K562 (cell line): ENCODE measurements around the gene NR5A2. TPM values are rescaled to one million over a fixed set of nuclear protein-coding genes. Genes with fewer than 3 reads are reported as not detected.

Experiments
- ATAC-seq: fragments of 200-7000 bp; cut with Tn5 transposase; 3 replicates; pipeline ENCODE4 v1.9.1; 2020; ENCODE audit warnings: moderate library complexity
- BruUV-seq: library from RNA; stranded (reverse); fragments of 400-500 nt; replicated peaks from 2 replicates; lab custom pipeline; 2021; lab: Mats Ljungman, UMichigan
- CTCF ChIA-PET: fragments of 300-600 bp; formaldehyde crosslinking; extraction: SDS; loops from one replicate; lab custom pipeline; 2021; ENCODE audit warnings: low intra/inter-chr PET ratio; lab: Yijun Ruan, JAX
- POLR2A ChIA-PET: fragments of 300-600, 350-650 bp; sonication (Branson Sonifier 250); formaldehyde crosslinking; extraction: SDS; loops from one replicate; lab custom pipeline; 2021; ENCODE audit warnings: antibody characterized with exemption, inconsistent platforms; lab: Yijun Ruan, JAX
- DNase-seq, 4 experiments: peaks; one replicate each; pipeline versions ENCODE4 v3.0.0 to v3.0.0-alpha.2; 2011 to 2018; ENCODE audit warnings: low spot score in 3 of 4, mixed read lengths in 3 of 4; ENCODE audit errors: extremely low read depth in 1 of 4
- FAIRE-seq: peaks from 2 replicates; lab custom pipeline; 2011; peaks lifted over from hg19 to GRCh38; lab: Jason Lieb, UNC
- H2AFZ ChIP-seq: 2 replicates; pipeline ENCODE4 v1.6.0; 2011; ENCODE audit warnings: low read depth, low read length, control low read depth, inconsistent platforms
- H3K27ac ChIP-seq: fragments of 200-600 bp; 3 replicates; pipeline ENCODE4 v1.8.0; 2011; ENCODE audit warnings: low read depth, mild to moderate bottlenecking, control low read depth, inconsistent platforms, low read length, moderate library complexity, mixed read lengths; ENCODE audit errors: extremely low read depth
- H3K27me3 ChIP-seq, 2 experiments: fragments of 300-600 bp in 1 of 2; 2 replicates in 1 of 2; 3 replicates in 1 of 2; pipeline versions ENCODE4 v1.6.0 to v1.8.0; 2011; ENCODE audit warnings: inconsistent platforms in 2 of 2, low read length in 2 of 2, mild to moderate bottlenecking in 1 of 2, mixed read lengths in 1 of 2, moderate library complexity in 1 of 2; ENCODE audit not compliant: control insufficient read depth in 2 of 2, insufficient read depth in 2 of 2
- H3K36me3 ChIP-seq: fragments of 300-600 bp; 3 replicates; pipeline ENCODE4 v1.8.0; 2011; ENCODE audit warnings: mild to moderate bottlenecking, low read length, inconsistent platforms; ENCODE audit not compliant: control insufficient read depth, insufficient read depth
- H3K4me1 ChIP-seq, 2 experiments: fragments of 200-600 bp in 1 of 2; replicated peaks in 1 of 2; 2 replicates in 1 of 2; 3 replicates in 1 of 2; pipeline versions ENCODE4 v1.5.1 to v1.8.0; 2011; ENCODE audit warnings: inconsistent platforms in 2 of 2, low read length in 2 of 2, mild to moderate bottlenecking in 1 of 2, mixed read lengths in 1 of 2, moderate library complexity in 1 of 2; ENCODE audit not compliant: control insufficient read depth in 2 of 2, insufficient read depth in 2 of 2
- H3K4me2 ChIP-seq: 2 replicates; pipeline ENCODE4 v1.6.1; 2011; ENCODE audit warnings: low read length, control low read depth, inconsistent platforms, mixed read lengths; ENCODE audit not compliant: insufficient read depth
- H3K4me3 ChIP-seq: fragments of 200-600 bp; sonication (generic), shearing (Covaris generic); 2 replicates; pipeline ENCODE4 v1.5.1; 2016; ENCODE audit warnings: control low read depth, inconsistent platforms
- H3K79me2 ChIP-seq: fragments of 200-600 bp; 3 replicates; pipeline ENCODE4 v1.8.0; 2011; ENCODE audit warnings: low read length, inconsistent platforms; ENCODE audit not compliant: control insufficient read depth, insufficient read depth
- H3K9ac ChIP-seq, 2 experiments: 2 replicates each; pipeline versions ENCODE4 v1.6.0 to v1.6.1; 2011; ENCODE audit warnings: low read depth in 2 of 2, low read length in 2 of 2, control low read depth in 1 of 2, inconsistent platforms in 1 of 2, mild to moderate bottlenecking in 1 of 2, mixed read lengths in 1 of 2; ENCODE audit not compliant: insufficient read depth in 1 of 2
- H3K9me1 ChIP-seq: one replicate; pipeline ENCODE4 v1.6.0; 2011; ENCODE audit warnings: inconsistent platforms, mild to moderate bottlenecking, low read length, moderate library complexity; ENCODE audit not compliant: control insufficient read depth, insufficient read depth
- H3K9me3 ChIP-seq: replicated peaks from 2 replicates; pipeline ENCODE4 v1.5.1; 2011; ENCODE audit warnings: low read depth, low read length, inconsistent platforms; ENCODE audit not compliant: control insufficient read depth, insufficient read depth
- H4K20me1 ChIP-seq: replicated peaks from 2 replicates; pipeline ENCODE4 v1.6.1; 2011; ENCODE audit warnings: low read length, inconsistent platforms, mixed read lengths; ENCODE audit not compliant: control insufficient read depth, insufficient read depth
- BACH1 ChIP-seq: fragments of 200-800 bp; sonication (Bioruptor generic); IDR thresholded peaks from 2 replicates; pipeline ENCODE4 v1.6.1; 2016; ENCODE audit warnings: missing genetic modification characterization, missing compliant biosample characterization
- BHLHE40 ChIP-seq: IDR thresholded peaks from 2 replicates; pipeline ENCODE4 v1.6.1; 2011; ENCODE audit warnings: low read length, improper control_type of control experiment
- CHD2 ChIP-seq: IDR thresholded peaks from 2 replicates; pipeline ENCODE4 v1.6.1; 2011; ENCODE audit warnings: low read depth, low read length
- CTBP1 ChIP-seq: fragments of 450-650 bp; IDR thresholded peaks from 2 replicates; pipeline ENCODE4 v1.6.1; 2016; ENCODE audit warnings: borderline replicate concordance
- ELF2 ChIP-seq: fragments of 250-450 bp; sonication (Bioruptor Pico); IDR thresholded peaks from 2 replicates; pipeline ENCODE4 v1.5.0; 2021; ENCODE audit warnings: mild to moderate bottlenecking
- ETV5 ChIP-seq: sonication (generic); formaldehyde crosslinking; IDR thresholded peaks from 2 replicates; pipeline ENCODE4 v1.4.0; 2020; ENCODE audit warnings: low read depth, mild to moderate bottlenecking, missing genetic modification reagents
- FOS ChIP-seq: IDR thresholded peaks from 3 replicates; pipeline ENCODE4 v1.6.1; 2011; ENCODE audit not compliant: insufficient read length; ENCODE audit errors: extremely low read depth
- FOSL1 ChIP-seq: fragments of 200-800 bp; sonication (Bioruptor generic); conservative IDR thresholded peaks from 2 replicates; pipeline ENCODE4 v1.6.1; 2016; ENCODE audit warnings: missing genetic modification characterization, missing compliant biosample characterization
- HOXB6 ChIP-seq: fragments of 250-450 bp; sonication (Bioruptor Pico); IDR thresholded peaks from 2 replicates; pipeline ENCODE4 v1.5.1; 2022; ENCODE audit warnings: mild to moderate bottlenecking, borderline replicate concordance
- KDM2B ChIP-seq: fragments of 250-450 bp; sonication (Bioruptor Pico); IDR thresholded peaks from 2 replicates; pipeline ENCODE4 v1.8.0; 2021; ENCODE audit warnings: mild to moderate bottlenecking, moderate library complexity
- NCOA1 ChIP-seq: fragments of 450-650 bp; IDR thresholded peaks from 2 replicates; pipeline ENCODE4 v1.6.1; 2016; ENCODE audit warnings: low read depth
- PHTF2 ChIP-seq: fragments of 250-450 bp; sonication (Bioruptor Pico); IDR thresholded peaks from 2 replicates; pipeline ENCODE4 v1.5.0; 2021; ENCODE audit warnings: mild to moderate bottlenecking
- PURB ChIP-seq: sonication (generic); formaldehyde crosslinking; IDR thresholded peaks from 2 replicates; pipeline ENCODE4 v1.9.0; 2021; ENCODE audit warnings: low read depth, mild to moderate bottlenecking, missing genetic modification reagents
- SMARCC2 ChIP-seq: fragments of 450-650 bp; IDR thresholded peaks from 2 replicates; pipeline ENCODE4 v1.6.1; 2017; ENCODE audit warnings: antibody characterized with exemption, moderate library complexity, mild to moderate bottlenecking, low read depth
- SREBF1 ChIP-seq: fragments of 150-350 bp; IDR thresholded peaks from 2 replicates; pipeline ENCODE4 v1.6.1; 2014; ENCODE audit warnings: antibody characterized with exemption, low read depth, low read length, borderline replicate concordance
- SRSF9 ChIP-seq: fragments of 200-400 bp; formaldehyde crosslinking; IDR thresholded peaks from 2 replicates; pipeline ENCODE4 v1.6.1; 2017; ENCODE audit warnings: low read depth, low read length, borderline replicate concordance
- TRIM24 ChIP-seq, 2 experiments: fragments of 450-650 bp; IDR thresholded peaks; 2 replicates each; pipeline ENCODE4 v1.6.1; 2016
- ZBTB49 ChIP-seq: sonication (generic); formaldehyde crosslinking; IDR thresholded peaks from 2 replicates; pipeline ENCODE4 v1.8.0; 2022; ENCODE audit warnings: missing genetic modification reagents, mild to moderate bottlenecking, borderline replicate concordance
- ZKSCAN8 ChIP-seq: fragments of 200-800 bp; sonication (Bioruptor generic); IDR thresholded peaks from 2 replicates; pipeline ENCODE4 v1.6.1; 2016; ENCODE audit warnings: missing genetic modification characterization, missing compliant biosample characterization
- WGBS: fragments of 100-300 bp; shearing (Covaris generic); methylation state at CpG from one replicate; pipeline ENCODE4 v1.1.6; 2016; ENCODE audit warnings: low coverage, mixed read lengths; ENCODE audit not compliant: insufficient coverage; ENCODE audit errors: missing lambda C conversion rate; 5-methylcytosine and 5-hydroxymethylcytosine counted together
- in situ Hi-C: fragments of 300-500 bp; cut with MboI; formaldehyde crosslinking; loops from 4 replicates; pipeline ENCODE4 v1.15.0; 2018; ENCODE audit warnings: inconsistent platforms, mixed read lengths
- intact Hi-C: fragments of 100-400 bp; cut with micrococcal nuclease; formaldehyde crosslinking; loops from 2 replicates; pipeline ENCODE4 v1.14.2; 2022
- polyA plus RNA-seq, 8 experiments: library from polyadenylated mRNA; depleted of rRNA in 4 of 8; stranded (reverse) in 5 of 8; unstranded in 3 of 8; fragments of >200 nt; fragmentation: Nextera tagmentation in 2 of 8; fragmentation: Illumina TruSeq in 1 of 8; extraction: Ambion mirVana in 2 of 8; extraction: Trizol in 1 of 8; gene quantifications; 2 replicates each; pipeline versions ENCODE4 v1.2.1 to v1.2.3, GENCODE V29; 2011 to 2014; ENCODE audit warnings: inconsistent platforms in 1 of 8, missing spikeins in 1 of 8
- total RNA-seq, 7 experiments: library from RNA; depleted of rRNA in 6 of 7; stranded (reverse); fragments of >200 nt in 6 of 7; fragmentation: Illumina TruSeq in 2 of 7; extraction: Trizol in 2 of 7; gene quantifications; 2 replicates each; pipeline versions ENCODE4 v1.2.1 to v1.2.3, GENCODE V29; 2011 to 2021; ENCODE audit warnings: low replicate concordance in 1 of 7
- TF ChIP-seq, protein P1 (sequence below): IDR thresholded peaks from 2 replicates; pipeline ENCODE4 v1.6.1; 2011; ENCODE audit not compliant: insufficient read length; ENCODE audit errors: extremely low read depth

The NR5A2 gene
- total and polyA plus RNA-seq, 9 of the 15 experiments (the other 6 are each of a cell fraction or from before 2014, with no cell fraction given), result 0.13 to 0.40 (median 0.29) TPM

GRCh38 chr1:200103966-200104583 is 76.6 kb downstream of the NR5A2 start (continued):
- TF ChIP-seq ETV5 (CRISPR knock-in tag), result no peak
- TF ChIP-seq, all 486 proteins: peak for 0

- no peak overlapping the region for H2AFZ ChIP-seq
- no peaks in the 10 kb centered on the region for H3K36me3 ChIP-seq
- no peak overlapping the region for H3K27ac ChIP-seq
- ChIA-PET POLR2A (interaction anchor here (0.6 to 0.8 kb wide), 2 partner anchors 125 to 797 kb away, joined by 3 read pairs; no protein-coding TSS in a partner anchor), CTCF (no interaction called here)
- H3K9me1 ChIP-seq, result no peaks in the 10 kb centered on the region
- intact Hi-C loops (no loop called here), in situ Hi-C loops (no loop called here)
- no peak overlapping the region for H3K9ac ChIP-seq
- ATAC-seq (no peak), FAIRE-seq (no peak), DNase-seq (no peak)
- no peaks in the 10 kb centered on the region for H3K79me2 ChIP-seq
- H3K4me1 ChIP-seq, result no peaks in the 10 kb centered on the region
- no peak for TF ChIP-seq BHLHE40
- TF ChIP-seq SMARCC2, result no peak
- TF ChIP-seq FOSL1 (tag), result no peak
- TF ChIP-seq SREBF1, result no peak
- no peak for TF ChIP-seq NCOA1
- TF ChIP-seq, protein P1, sequence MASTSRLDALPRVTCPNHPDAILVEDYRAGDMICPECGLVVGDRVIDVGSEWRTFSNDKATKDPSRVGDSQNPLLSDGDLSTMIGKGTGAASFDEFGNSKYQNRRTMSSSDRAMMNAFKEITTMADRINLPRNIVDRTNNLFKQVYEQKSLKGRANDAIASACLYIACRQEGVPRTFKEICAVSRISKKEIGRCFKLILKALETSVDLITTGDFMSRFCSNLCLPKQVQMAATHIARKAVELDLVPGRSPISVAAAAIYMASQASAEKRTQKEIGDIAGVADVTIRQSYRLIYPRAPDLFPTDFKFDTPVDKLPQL, result no peak
- no peak for TF ChIP-seq FOS
- no peak for TF ChIP-seq TRIM24 (IDR thresholded peaks at IDR 0.05)
- no peak for TF ChIP-seq PURB (CRISPR knock-in tag)
- TF ChIP-seq KDM2B (CRISPR knock-in tag), result no peak
- TF ChIP-seq BACH1 (tag), result no peak
- no peak for TF ChIP-seq SRSF9
- no peak for TF ChIP-seq ZKSCAN8 (CRISPR knock-in tag)
- no peak for TF ChIP-seq PHTF2 (CRISPR knock-in tag)
- no peak for TF ChIP-seq CTBP1
- no peak for TF ChIP-seq HOXB6 (CRISPR knock-in tag)
- TF ChIP-seq CHD2, result no peak
- no peak for TF ChIP-seq ZBTB49 (CRISPR knock-in tag)
- no peak for TF ChIP-seq ELF2 (CRISPR knock-in tag)
- H3K4me2 ChIP-seq, result no peak overlapping the region
- H4K20me1 ChIP-seq, result no peaks in the 10 kb centered on the region
- H3K9me3 ChIP-seq, result no peaks in the 10 kb centered on the region
- peaks cover 2 to 24% of the 10 kb centered on the region in 2 experiments; a peak in 2 of 5 replicates for H3K27me3 ChIP-seq
- no TSS peak for BruUV-seq
- no peak overlapping the region for H3K4me3 ChIP-seq
- WGBS, result 0% methylated on average over 8 of the region's 8 CpGs
Measured at GRCh38 chr1:200107004-200107470, 79.5 kb downstream of the NR5A2 start.
